GM12878 (cell line): ENCODE results near the gene CHERP.

ENCODE experiments used
- CTCF ChIP-seq, 3 experiments: IDR thresholded peaks in 2 of 3; conservative IDR thresholded peaks in 1 of 3; 2 replicates each; pipeline ENCODE4 v1.5.1; 2011; ENCODE audit warnings: low read depth in 3 of 3, low read length in 3 of 3, mild to moderate bottlenecking in 3 of 3, control low read depth in 2 of 3, moderate library complexity in 2 of 3, inconsistent platforms in 1 of 3, mixed read lengths in 1 of 3; ENCODE audit not compliant: control insufficient read depth in 2 of 3, insufficient read depth in 1 of 3; ENCODE audit errors: extremely low read depth in 1 of 3
- ELK1 ChIP-seq: IDR thresholded peaks from 2 replicates; pipeline ENCODE4 v1.6.1; 2012; ENCODE audit warnings: low read depth, low read length, improper control_type of control experiment
- EP300 ChIP-seq, 2 experiments: fragments of 150-350 bp in 1 of 2; IDR thresholded peaks; 2 replicates each; pipeline ENCODE4 v1.6.1; 2011 to 2012; ENCODE audit warnings: low read depth in 2 of 2, low read length in 2 of 2, borderline replicate concordance in 1 of 2, improper control_type of control experiment in 1 of 2, inconsistent platforms in 1 of 2; ENCODE audit not compliant: control insufficient read depth in 1 of 2
- MAX ChIP-seq: IDR thresholded peaks from 2 replicates; pipeline ENCODE4 v1.6.1; 2012; ENCODE audit warnings: low read depth, low read length, improper control_type of control experiment
- PAX5 ChIP-seq: IDR thresholded peaks from 2 replicates; pipeline ENCODE4 v1.6.1; 2011; ENCODE audit warnings: low read depth, low read length, borderline replicate concordance
- RFX5 ChIP-seq: IDR thresholded peaks from 2 replicates; pipeline ENCODE4 v1.6.1; 2011; ENCODE audit warnings: low read depth, low read length, improper control_type of control experiment
- TF ChIP-seq, protein P1 (sequence below): IDR thresholded peaks from 2 replicates; pipeline ENCODE4 v1.6.1; 2012; ENCODE audit warnings: low read length, inconsistent platforms

DNA sequence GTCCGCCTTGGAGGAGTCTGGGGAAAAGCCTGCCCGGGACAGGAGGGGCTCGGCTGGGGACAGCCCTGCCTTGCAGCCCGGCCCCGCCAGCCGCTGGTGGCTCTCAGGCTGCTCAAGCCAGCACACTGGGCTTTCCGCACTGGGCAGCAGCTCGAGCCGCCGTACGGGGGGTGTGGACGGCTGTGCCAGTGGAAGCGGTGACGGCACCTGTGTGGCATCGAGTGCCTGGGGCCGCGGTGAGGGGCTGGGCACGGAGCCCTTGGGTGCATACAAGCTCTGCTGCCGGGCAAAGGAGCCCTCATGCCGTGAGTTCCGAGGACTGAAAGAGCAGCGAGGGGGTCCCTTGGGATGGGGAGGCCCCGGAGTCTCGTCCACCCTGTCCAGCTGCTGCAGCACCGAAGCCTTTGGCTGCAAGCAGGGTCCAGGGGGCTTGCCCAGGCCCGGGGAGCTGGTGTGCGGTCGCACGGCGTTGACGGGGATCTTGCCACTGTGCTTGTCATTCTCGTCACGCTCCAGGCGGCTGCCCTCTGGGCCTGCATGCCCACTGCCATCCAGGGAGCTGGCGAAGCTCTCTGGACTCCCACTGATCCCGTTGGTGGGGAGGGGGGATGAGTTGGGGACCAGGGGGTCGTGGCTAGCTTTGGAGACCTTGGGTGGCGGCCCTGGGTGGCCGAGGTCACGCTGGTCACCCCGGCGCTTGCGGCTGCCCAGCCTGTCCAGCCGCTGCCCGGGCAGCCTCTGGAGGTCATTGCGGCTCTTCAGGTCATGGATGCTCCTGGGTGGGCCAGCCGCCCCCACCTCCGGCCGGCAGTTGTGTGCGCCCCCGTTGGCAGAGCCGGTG lies 34.7 kb upstream of the CHERP start:
- no peak for TF ChIP-seq RFX5
- no peak for TF ChIP-seq CTCF (IDR thresholded peaks at IDR 0.05 in 2 of 3, conservative IDR thresholded peaks at IDR 0.05 in 1 of 3; ENCODE audit: control insufficient read depth in 2 of 3, extremely low read depth in 1 of 3, insufficient read depth in 1 of 3, low read depth in 3 of 3, low read length in 3 of 3)
- no peak for TF ChIP-seq EP300 (IDR thresholded peaks at IDR 0.05; ENCODE audit: borderline replicate concordance in 1 of 2, control insufficient read depth in 1 of 2, low read depth in 2 of 2, low read length in 2 of 2)
- TF ChIP-seq, protein P1, sequence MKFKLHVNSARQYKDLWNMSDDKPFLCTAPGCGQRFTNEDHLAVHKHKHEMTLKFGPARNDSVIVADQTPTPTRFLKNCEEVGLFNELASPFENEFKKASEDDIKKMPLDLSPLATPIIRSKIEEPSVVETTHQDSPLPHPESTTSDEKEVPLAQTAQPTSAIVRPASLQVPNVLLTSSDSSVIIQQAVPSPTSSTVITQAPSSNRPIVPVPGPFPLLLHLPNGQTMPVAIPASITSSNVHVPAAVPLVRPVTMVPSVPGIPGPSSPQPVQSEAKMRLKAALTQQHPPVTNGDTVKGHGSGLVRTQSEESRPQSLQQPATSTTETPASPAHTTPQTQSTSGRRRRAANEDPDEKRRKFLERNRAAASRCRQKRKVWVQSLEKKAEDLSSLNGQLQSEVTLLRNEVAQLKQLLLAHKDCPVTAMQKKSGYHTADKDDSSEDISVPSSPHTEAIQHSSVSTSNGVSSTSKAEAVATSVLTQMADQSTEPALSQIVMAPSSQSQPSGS: no peak
- TF ChIP-seq PAX5: no peak
- TF ChIP-seq ELK1: no peak
- no peak for TF ChIP-seq MAX
